Spleen (tissue), 11 donors: ENCODE measurements around the gene AP3B1. TPM values are rescaled to one million over a fixed set of nuclear protein-coding genes. Genes with fewer than 3 reads are reported as not detected.

Source experiments
- DNase-seq: peaks from one replicate; pipeline ENCODE4 v3.0.0-alpha.2; 2020
- H3K27ac ChIP-seq, 8 donors: fragments of 200-600 bp; sonication (generic) in 7 of 8; 1 replicate in 4 of 8; 2 replicates in 4 of 8; pipeline versions ENCODE4 v1.5.0 to v1.8.0; 2016 to 2021; ENCODE audit warnings: inconsistent platforms in 4 of 8, mild to moderate bottlenecking in 4 of 8, moderate library complexity in 1 of 8
- H3K27me3 ChIP-seq, 7 donors: fragments of 200-600 bp; sonication (generic) in 6 of 7; replicated peaks in 1 of 7; 1 replicate in 4 of 7; 2 replicates in 3 of 7; pipeline versions ENCODE4 v1.5.0 to v1.8.0; 2016 to 2021; ENCODE audit warnings: inconsistent platforms in 3 of 7, mild to moderate bottlenecking in 1 of 7
- H3K36me3 ChIP-seq, 6 donors: fragments of 200-600 bp; sonication (generic) in 5 of 6; 1 replicate in 4 of 6; 2 replicates in 2 of 6; pipeline versions ENCODE4 v1.5.0 to v1.8.0; 2016 to 2021; ENCODE audit warnings: inconsistent platforms in 2 of 6
- H3K4me1 ChIP-seq, 6 donors: fragments of 200-600 bp; sonication (generic) in 5 of 6; 1 replicate in 3 of 6; 2 replicates in 3 of 6; pipeline versions ENCODE4 v1.5.0 to v1.8.0; 2016 to 2021; ENCODE audit warnings: inconsistent platforms in 3 of 6
- H3K4me3 ChIP-seq, 8 donors: fragments of 200-600 bp; sonication (generic) in 7 of 8; 1 replicate in 4 of 8; 2 replicates in 4 of 8; pipeline versions ENCODE4 v1.5.0 to v1.8.0; 2016 to 2021; ENCODE audit warnings: inconsistent platforms in 4 of 8, mild to moderate bottlenecking in 4 of 8, moderate library complexity in 2 of 8
- H3K9me3 ChIP-seq, 8 donors: fragments of 200-600 bp; sonication (generic) in 7 of 8; 1 replicate in 4 of 8; 2 replicates in 4 of 8; pipeline versions ENCODE4 v1.5.0 to v1.8.0; 2016 to 2021; ENCODE audit warnings: inconsistent platforms in 4 of 8
- CTCF ChIP-seq, 11 experiments: fragments of 200-600 bp in 7 of 11; fragments of 450-650 bp in 4 of 11; sonication (generic) in 4 of 11; IDR thresholded peaks in 8 of 11; conservative IDR thresholded peaks in 3 of 11; 1 replicate in 7 of 11; 2 replicates in 4 of 11; pipeline versions ENCODE4 v1.4.0 to v1.8.0; 2016 to 2021; ENCODE audit warnings: antibody characterized with exemption in 11 of 11, inconsistent platforms in 4 of 11, mild to moderate bottlenecking in 1 of 11
- POLR2A ChIP-seq, 3 donors: fragments of 450-650 bp; IDR thresholded peaks; one replicate each; pipeline ENCODE4 v1.5.1; 2017; ENCODE audit warnings: antibody characterized with exemption in 3 of 3, mild to moderate bottlenecking in 1 of 3
- POLR2AphosphoS5 ChIP-seq, 3 donors: sonication (generic); formaldehyde crosslinking; IDR thresholded peaks; one replicate each; pipeline ENCODE4 v1.5.1; 2017; ENCODE audit warnings: antibody characterized with exemption in 3 of 3
- WGBS, 5 donors: extraction: QIAGEN DNeasy Blood & Tissue Kit in 3 of 5; methylation state at CpG; one replicate each; pipeline versions ENCODE4 v1.1.5 to v1.1.7; 2013 to 2018; 5-methylcytosine and 5-hydroxymethylcytosine counted together
- intact Hi-C: fragments of 100-400 bp; cut with DNase I; formaldehyde crosslinking; loops from one replicate; pipeline ENCODE4 v1.15.0; 2023; ENCODE audit warnings: low total_unique reads
- polyA plus RNA-seq, 3 donors: library from polyadenylated mRNA; stranded (reverse); fragments of 200-250 nt; gene quantifications; one replicate each; pipeline ENCODE4 v1.2.1, GENCODE V29; 2013
- total RNA-seq, 7 donors: library from RNA; depleted of rRNA in 3 of 7; stranded (reverse); fragments of >200 nt in 3 of 7; fragmentation: NEBNext Ultra II Directional in 4 of 7; extraction: Animal tissue kit (Norgen Biotek cat#: 25700) in 4 of 7; gene quantifications; one replicate each; pipeline versions ENCODE4 v1.1.0 to v1.2.1, GENCODE V29; 2016 to 2021
- donor health status: healthy with polysubstance abuse.
- donor health status: DM: no; HTN: no; CAD: no; lungs with moderate emphysema.
- donor health status: DM: no; HTN: no; CAD: no.
- donor health status: Bipolar disorder and iron deficiency.
- donor health status: healthy.
- donor health status: DM: no; HTN: no; CAD: no.
- donor health status: DM: yes; HTN: yes; CAD: no.

Gene AP3B1
- total and polyA plus RNA-seq, 10 donors: 27.9 to 76.2 (median 48.2) TPM

DNA sequence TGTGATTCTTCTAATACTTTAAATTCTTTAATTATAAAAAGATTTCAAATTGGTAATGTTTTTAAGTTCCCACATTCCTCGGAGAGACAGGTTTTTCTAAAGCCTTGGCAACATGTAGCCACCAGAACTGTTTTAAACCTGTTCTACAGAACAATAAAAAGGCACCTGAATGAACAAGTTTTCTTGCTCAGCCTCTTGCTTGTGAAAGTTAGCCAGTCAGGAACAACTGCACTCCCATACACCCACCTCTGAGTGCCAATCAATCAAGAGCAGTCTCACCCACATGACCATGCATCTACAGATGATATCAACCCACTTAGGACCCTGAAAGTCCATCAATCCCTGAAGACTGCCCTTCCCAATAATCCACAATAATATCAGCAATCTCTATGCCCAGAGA lies 62.3 kb downstream of the AP3B1 start:
- no peaks in the 10 kb centered on the region for H3K9me3 ChIP-seq
- no peak for DNase-seq
- no peaks in the 10 kb centered on the region for H3K4me1 ChIP-seq
- no peak for TF ChIP-seq POLR2A (IDR thresholded peaks at IDR 0.05)
- no peak for TF ChIP-seq CTCF (IDR thresholded peaks at IDR 0.05 in 8 of 11, conservative IDR thresholded peaks at IDR 0.05 in 3 of 11)
- no peak for TF ChIP-seq POLR2AphosphoS5 (IDR thresholded peaks at IDR 0.05)
- H3K36me3 ChIP-seq: peaks cover 0 to 3% (median 0%) of the 10 kb centered on the region in 6 donors
- H3K27ac ChIP-seq: no peak overlapping the region
- H3K27me3 ChIP-seq: no peaks in the 10 kb centered on the region
- no peak overlapping the region for H3K4me3 ChIP-seq
- 84 to 96% (median 93%) methylated on average over 1 of the region's 1 CpG for WGBS, 5 donors
- intact Hi-C loops: no loop called here

DNA sequence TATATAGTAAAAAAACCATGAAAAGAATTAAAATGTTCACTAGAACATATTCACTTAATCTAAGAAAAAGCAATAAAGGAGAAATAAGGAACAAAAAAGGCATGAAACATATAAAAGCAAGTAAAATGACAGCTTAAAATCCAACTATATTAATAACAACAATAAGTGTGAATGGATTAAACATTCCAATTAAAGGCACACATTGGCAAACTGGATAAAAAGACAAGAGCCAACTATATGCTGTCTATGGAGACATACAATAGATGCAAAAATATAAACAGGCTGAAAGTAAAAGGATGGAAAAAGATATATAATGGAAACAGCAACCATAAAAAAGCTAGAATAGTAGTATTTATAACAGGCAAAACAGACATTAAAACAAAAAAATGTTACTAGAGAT lies 70.1 kb downstream of the AP3B1 start:
- TF ChIP-seq POLR2A (IDR thresholded peaks at IDR 0.05) (no peak), CTCF (IDR thresholded peaks at IDR 0.05 in 8 of 11, conservative IDR thresholded peaks at IDR 0.05 in 3 of 11) (no peak), POLR2AphosphoS5 (IDR thresholded peaks at IDR 0.05) (no peak)
- H3K36me3 ChIP-seq: peaks cover 0 to 59% (median 16%) of the 10 kb centered on the region in 6 donors
- H3K27me3 ChIP-seq: no peaks in the 10 kb centered on the region
- no peak for DNase-seq
- peaks cover 0 to 14% (median 8%) of the 10 kb centered on the region in 8 donors for H3K9me3 ChIP-seq
- intact Hi-C loops: no loop called here
- H3K4me3 ChIP-seq: no peak overlapping the region
- H3K27ac ChIP-seq: no peak overlapping the region
- H3K4me1 ChIP-seq: peaks cover 0 to 12% (median 5%) of the 10 kb centered on the region in 6 donors

DNA sequence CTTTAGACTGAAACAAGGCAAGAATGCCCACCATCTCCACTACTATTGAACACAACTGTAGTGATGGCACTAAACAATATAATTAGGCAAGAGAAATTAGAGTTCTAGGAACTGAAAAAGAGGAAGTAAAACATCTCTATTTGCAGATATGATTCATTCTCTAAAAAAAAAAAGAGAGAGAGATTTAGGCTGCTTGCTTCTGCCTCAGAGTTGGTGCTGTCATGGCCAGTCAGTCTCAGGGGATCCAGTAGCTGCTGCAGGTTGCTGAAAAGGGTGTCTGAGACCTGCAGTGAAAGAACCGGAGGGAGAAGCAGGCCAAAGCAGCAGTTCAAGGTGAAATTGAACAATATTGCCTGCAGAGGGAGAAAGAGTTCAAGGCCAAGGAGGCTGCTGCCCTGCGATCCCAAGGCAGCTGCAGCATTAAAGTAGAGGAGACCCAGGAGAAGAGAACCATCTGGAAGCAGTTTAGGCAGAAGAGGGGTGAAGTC lies 72.5 kb downstream of the AP3B1 start:
- intact Hi-C loops: no loop called here
- TF ChIP-seq CTCF (IDR thresholded peaks at IDR 0.05 in 8 of 11, conservative IDR thresholded peaks at IDR 0.05 in 3 of 11) (peak in 6 of 11 experiments; percentile 12 to 40 (median 28)), POLR2AphosphoS5 (IDR thresholded peaks at IDR 0.05) (peak in 1 of 3 donors; percentile 40), POLR2A (IDR thresholded peaks at IDR 0.05) (no peak)
- Histone ChIP-seq H3K27ac (peak overlapping the region in 3 of 8 donors; percentile 18 to 34 (median 31)), H3K36me3 (peaks cover 0 to 57% (median 16%) of the 10 kb centered on the region in 6 donors), H3K9me3 (peaks cover 0 to 14% (median 8%) of the 10 kb centered on the region in 8 donors), H3K27me3 (no peaks in the 10 kb centered on the region), H3K4me1 (peaks cover 0 to 12% (median 5%) of the 10 kb centered on the region in 6 donors), H3K4me3 (no peak overlapping the region)
- whole genome bisulfite sequencing, 5 donors: 56 to 75% (median 68%) methylated on average over 2 of the region's 2 CpGs
- DNase-seq: peak; percentile 76

DNA sequence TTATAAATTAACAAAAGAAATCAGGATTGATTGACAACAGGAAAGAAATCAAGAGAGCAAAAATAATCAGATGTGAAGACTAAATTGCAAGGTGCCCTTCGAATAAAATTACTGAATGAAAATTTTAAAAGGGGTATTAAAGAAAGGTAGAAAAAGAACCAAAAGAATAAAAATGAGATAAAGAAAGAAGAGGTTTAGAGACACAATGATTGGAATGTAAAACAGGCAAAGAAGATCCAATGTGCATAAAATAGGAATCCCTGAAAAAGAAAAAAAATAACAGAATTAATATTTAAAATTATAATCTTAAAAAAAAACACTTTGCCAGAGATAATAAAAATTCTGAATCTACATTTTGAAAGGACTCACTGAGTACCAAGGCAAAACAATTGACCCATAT lies 73.0 kb downstream of the AP3B1 start:
- DNase-seq: no peak
- 94 to 100% (median 98%) methylated on average over 1 of the region's 1 CpG for WGBS, 5 donors
- no peak overlapping the region for H3K27ac ChIP-seq
- H3K27me3 ChIP-seq: no peaks in the 10 kb centered on the region
- no peak overlapping the region for H3K4me3 ChIP-seq
- peaks cover 0 to 57% (median 16%) of the 10 kb centered on the region in 6 donors for H3K36me3 ChIP-seq
- peaks cover 0 to 12% (median 5%) of the 10 kb centered on the region in 6 donors for H3K4me1 ChIP-seq
- TF ChIP-seq CTCF (IDR thresholded peaks at IDR 0.05 in 8 of 11, conservative IDR thresholded peaks at IDR 0.05 in 3 of 11) (no peak), POLR2AphosphoS5 (IDR thresholded peaks at IDR 0.05) (no peak), POLR2A (IDR thresholded peaks at IDR 0.05) (no peak)
- peaks cover 0 to 14% (median 8%) of the 10 kb centered on the region in 8 donors for H3K9me3 ChIP-seq
- intact Hi-C loops: no loop called here
